DOHH2 (cell line): ENCODE measurements around the gene CHCHD4.
"Not testable (repeated sequence)": the region's sequence is repeated elsewhere in the genome, so short reads cannot be mapped to it uniquely, and the experiment has no call there.

Experiments
- H3F3A ChIP-seq: fragments of 200-600 bp; sonication (generic), shearing (Covaris generic); 2 replicates; pipeline ENCODE4 v1.6.0; 2016; ENCODE audit warnings: antibody characterized with exemption, mild to moderate bottlenecking; ENCODE audit not compliant: control insufficient read depth, insufficient read depth
- H3K27ac ChIP-seq: fragments of 200-600 bp; sonication (generic); 2 replicates; pipeline ENCODE4 v1.5.1; 2014; ENCODE audit warnings: low read depth, mild to moderate bottlenecking, low read length, moderate library complexity
- H3K27me3 ChIP-seq: fragments of 200-600 bp; sonication (generic); 2 replicates; pipeline ENCODE4 v1.6.1; 2014; ENCODE audit warnings: mild to moderate bottlenecking, low read length, mixed read lengths; ENCODE audit not compliant: control insufficient read depth
- H3K36me3 ChIP-seq: fragments of 200-600 bp; sonication (generic); 2 replicates; pipeline ENCODE4 v1.6.1; 2014; ENCODE audit warnings: mild to moderate bottlenecking, low read length, moderate library complexity, mixed read lengths; ENCODE audit not compliant: control insufficient read depth
- H3K4me1 ChIP-seq: fragments of 200-600 bp; sonication (generic); 2 replicates; pipeline ENCODE4 v1.6.1; 2014; ENCODE audit warnings: mild to moderate bottlenecking, low read length, mixed read lengths; ENCODE audit not compliant: control insufficient read depth
- H3K4me2 ChIP-seq: fragments of 200-600 bp; sonication (generic); 2 replicates; pipeline ENCODE4 v1.6.0; 2014; ENCODE audit warnings: mild to moderate bottlenecking, low read length, moderate library complexity
- H3K4me3 ChIP-seq: fragments of 200-600 bp; sonication (generic); 2 replicates; pipeline ENCODE4 v1.5.1; 2014; ENCODE audit warnings: mild to moderate bottlenecking, low read length, mixed read lengths
- H3K79me2 ChIP-seq: fragments of 200-600 bp; sonication (generic); 2 replicates; pipeline ENCODE4 v1.6.1; 2014; ENCODE audit warnings: mild to moderate bottlenecking, low read length, mixed read lengths; ENCODE audit not compliant: control insufficient read depth
- H3K9me2 ChIP-seq: fragments of 200-600 bp; sonication (generic); replicated peaks from 2 replicates; pipeline ENCODE4 v1.6.1; 2014; ENCODE audit warnings: mild to moderate bottlenecking, low read length, mixed read lengths; ENCODE audit not compliant: control insufficient read depth
- H3K9me3 ChIP-seq: fragments of 200-600 bp; sonication (generic); 2 replicates; pipeline ENCODE4 v1.6.1; 2014; ENCODE audit warnings: antibody characterized with exemption, low read length, mixed read lengths; ENCODE audit not compliant: control insufficient read depth, insufficient read depth
- H4K20me1 ChIP-seq: fragments of 200-600 bp; sonication (generic); 2 replicates; pipeline ENCODE4 v1.6.0; 2014; ENCODE audit warnings: low read depth, mild to moderate bottlenecking, antibody characterized with exemption, low read length, moderate library complexity; ENCODE audit not compliant: control insufficient read depth, insufficient read depth
- EZH2phosphoT487 ChIP-seq: fragments of 200-600 bp; sonication (generic); IDR thresholded peaks from 2 replicates; pipeline ENCODE4 v1.6.1; 2017; ENCODE audit warnings: borderline replicate concordance, mild to moderate bottlenecking, antibody characterized with exemption, low read length, moderate library complexity, mixed read lengths
- TF ChIP-seq, protein P1 (sequence below): fragments of 200-600 bp; sonication (generic); IDR thresholded peaks from one replicate; pipeline ENCODE4 v1.5.1; 2014; ENCODE audit warnings: antibody characterized with exemption, mild to moderate bottlenecking, low read depth, low read length; ENCODE audit not compliant: poor library complexity, severe bottlenecking

The CHCHD4 gene

GRCh38 chr3:14092464-14092863, 32.2 kb downstream of the CHCHD4 start:
- no peak overlapping the region for H3K27ac ChIP-seq
- TF ChIP-seq EZH2phosphoT487, result no peak
- TF ChIP-seq, protein P1, sequence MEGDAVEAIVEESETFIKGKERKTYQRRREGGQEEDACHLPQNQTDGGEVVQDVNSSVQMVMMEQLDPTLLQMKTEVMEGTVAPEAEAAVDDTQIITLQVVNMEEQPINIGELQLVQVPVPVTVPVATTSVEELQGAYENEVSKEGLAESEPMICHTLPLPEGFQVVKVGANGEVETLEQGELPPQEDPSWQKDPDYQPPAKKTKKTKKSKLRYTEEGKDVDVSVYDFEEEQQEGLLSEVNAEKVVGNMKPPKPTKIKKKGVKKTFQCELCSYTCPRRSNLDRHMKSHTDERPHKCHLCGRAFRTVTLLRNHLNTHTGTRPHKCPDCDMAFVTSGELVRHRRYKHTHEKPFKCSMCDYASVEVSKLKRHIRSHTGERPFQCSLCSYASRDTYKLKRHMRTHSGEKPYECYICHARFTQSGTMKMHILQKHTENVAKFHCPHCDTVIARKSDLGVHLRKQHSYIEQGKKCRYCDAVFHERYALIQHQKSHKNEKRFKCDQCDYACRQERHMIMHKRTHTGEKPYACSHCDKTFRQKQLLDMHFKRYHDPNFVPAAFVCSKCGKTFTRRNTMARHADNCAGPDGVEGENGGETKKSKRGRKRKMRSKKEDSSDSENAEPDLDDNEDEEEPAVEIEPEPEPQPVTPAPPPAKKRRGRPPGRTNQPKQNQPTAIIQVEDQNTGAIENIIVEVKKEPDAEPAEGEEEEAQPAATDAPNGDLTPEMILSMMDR, result no peak
- no peak overlapping the region for H3K4me2 ChIP-seq

DNA sequence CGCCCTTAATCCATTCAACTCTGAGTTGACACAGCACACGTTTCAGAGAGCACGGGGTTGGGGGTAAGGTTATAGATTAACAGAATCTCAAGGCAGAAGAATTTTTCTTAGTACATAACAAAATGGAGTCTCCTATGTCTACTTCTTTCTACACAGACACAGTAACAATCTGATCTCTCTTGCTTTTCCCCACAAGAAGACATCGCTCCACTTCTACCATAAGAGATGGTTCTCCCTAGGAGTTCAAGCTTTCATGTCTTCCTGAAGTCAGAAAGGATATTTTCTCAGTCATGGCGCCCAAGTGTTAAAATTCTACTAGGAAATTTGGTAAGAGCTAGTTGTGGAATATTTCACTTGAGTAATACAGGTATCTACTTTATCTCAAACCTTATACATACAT, 32.7 kb downstream of the CHCHD4 start:
- H3K27ac ChIP-seq, H3F3A ChIP-seq, H4K20me1 ChIP-seq, H3K4me2 ChIP-seq, H3K9me2 ChIP-seq, H3K9me3 ChIP-seq, H3K36me3 ChIP-seq, H3K4me1 ChIP-seq, H3K27me3 ChIP-seq, H3K79me2 ChIP-seq, H3K4me3 ChIP-seq: not testable (repeated sequence)

More at GRCh38 chr3:14092464-14092863, 32.2 kb downstream of the CHCHD4 start:
- no peaks in the 10 kb centered on the region for H3K4me1 ChIP-seq
- H3K36me3 ChIP-seq, result no peaks in the 10 kb centered on the region
- no peaks in the 10 kb centered on the region for H3K9me2 ChIP-seq
- no peaks in the 10 kb centered on the region for H3K79me2 ChIP-seq
- H3K27me3 ChIP-seq, result peaks cover 7% of the 10 kb centered on the region
- peaks cover 3% of the 10 kb centered on the region; the same call in 1 of the 2 replicates for H3K9me3 ChIP-seq
- no peaks in the 10 kb centered on the region for H3F3A ChIP-seq
- no peaks in the 10 kb centered on the region for H4K20me1 ChIP-seq
- H3K4me3 ChIP-seq, result no peak overlapping the region

- not testable (repeated sequence) for H3F3A ChIP-seq, H3K79me2 ChIP-seq, H3K27me3 ChIP-seq, H3K9me3 ChIP-seq, H4K20me1 ChIP-seq, H3K9me2 ChIP-seq, H3K4me3 ChIP-seq, H3K27ac ChIP-seq, H3K4me1 ChIP-seq, H3K4me2 ChIP-seq, H3K36me3 ChIP-seq
Observed at GRCh38 chr3:14087461-14087860, 37.2 kb downstream of the CHCHD4 start.

- Histone ChIP-seq H3K27me3 (peaks cover 4% of the 10 kb centered on the region; the same call in 1 of the 2 replicates), H3K36me3 (no peaks in the 10 kb centered on the region), H3K79me2 (no peaks in the 10 kb centered on the region), H3K4me2 (no peak overlapping the region), H4K20me1 (no peaks in the 10 kb centered on the region), H3K4me1 (no peaks in the 10 kb centered on the region), H3K9me3 (no peaks in the 10 kb centered on the region), H3F3A (no peaks in the 10 kb centered on the region), H3K27ac (no peak overlapping the region), H3K9me2 (no peaks in the 10 kb centered on the region), H3K4me3 (no peak overlapping the region)
- no peak for TF ChIP-seq EZH2phosphoT487
- TF ChIP-seq, protein P1, result no peak
Observed at GRCh38 chr3:14082108-14082657, 42.5 kb downstream of the CHCHD4 start.
